Neural cell (in vitro differentiated cells): ENCODE data around the gene UBD. TPM values are rescaled to one million over a fixed set of nuclear protein-coding genes. Genes with fewer than 3 reads are reported as not detected.

Experiments
- H2AFZ ChIP-seq: fragments of 200-600, 300-800 bp; sonication (generic), shearing (Covaris generic); 2 replicates; pipeline ENCODE4 v1.6.0; 2014; ENCODE audit warnings: low read depth, mild to moderate bottlenecking, antibody characterized with exemption, low read length, moderate library complexity
- H3F3A ChIP-seq: fragments of 200-600 bp; shearing (Covaris generic); 2 replicates; pipeline ENCODE4 v1.6.1; 2016; ENCODE audit warnings: mild to moderate bottlenecking, moderate library complexity, mixed read lengths, antibody characterized with exemption, low read length; ENCODE audit not compliant: insufficient read depth, poor library complexity, severe bottlenecking
- H3K27ac ChIP-seq: fragments of 200-600, 300-800 bp; sonication (generic), shearing (Covaris generic); 2 replicates; pipeline ENCODE4 v1.5.1; 2014; ENCODE audit warnings: mild to moderate bottlenecking, low read length, moderate library complexity
- H3K27me3 ChIP-seq: fragments of 300-800, 200-600 bp; sonication (generic), shearing (Covaris generic); 2 replicates; pipeline ENCODE4 v1.6.0; 2014; ENCODE audit warnings: mild to moderate bottlenecking, low read depth, low read length, moderate library complexity; ENCODE audit not compliant: insufficient read depth
- H3K36me3 ChIP-seq: fragments of 300-800, 200-600 bp; sonication (generic), shearing (Covaris generic); 2 replicates; pipeline ENCODE4 v1.5.1; 2014; ENCODE audit warnings: mild to moderate bottlenecking, antibody characterized with exemption, low read length, moderate library complexity; ENCODE audit not compliant: insufficient read depth
- H3K4me2 ChIP-seq: fragments of 300-800, 200-600 bp; sonication (generic), shearing (Covaris generic); 2 replicates; pipeline ENCODE4 v1.6.0; 2014; ENCODE audit warnings: mild to moderate bottlenecking, low read length
- H3K4me3 ChIP-seq: fragments of 300-800, 200-600 bp; sonication (generic), shearing (Covaris generic); 2 replicates; pipeline ENCODE4 v1.5.1; 2014; ENCODE audit warnings: mild to moderate bottlenecking, low read length, moderate library complexity
- H3K79me2 ChIP-seq: fragments of 200-600 bp; shearing (Covaris generic); replicated peaks from 2 replicates; pipeline ENCODE4 v1.6.0; 2014; ENCODE audit warnings: mild to moderate bottlenecking, low read length, moderate library complexity; ENCODE audit not compliant: insufficient read depth
- H3K9ac ChIP-seq: fragments of 300-800, 200-600 bp; sonication (generic), shearing (Covaris generic); 2 replicates; pipeline ENCODE4 v1.6.1; 2016; ENCODE audit warnings: mild to moderate bottlenecking, low read length, mixed read lengths
- H3K9me2 ChIP-seq: fragments of 200-600 bp; shearing (Covaris generic); 2 replicates; pipeline ENCODE4 v1.6.1; 2016; ENCODE audit warnings: mild to moderate bottlenecking, low read length, mixed read lengths; ENCODE audit not compliant: insufficient read depth
- H3K9me3 ChIP-seq: fragments of 200-600, 300-800 bp; sonication (generic), shearing (Covaris generic); 2 replicates; pipeline ENCODE4 v1.6.1; 2016; ENCODE audit warnings: mild to moderate bottlenecking, mixed run types, low read length, moderate library complexity, mixed read lengths
- H4K20me1 ChIP-seq: fragments of 200-600 bp; shearing (Covaris generic); 2 replicates; pipeline ENCODE4 v1.6.1; 2016; ENCODE audit warnings: mild to moderate bottlenecking, mixed run types; ENCODE audit not compliant: insufficient read depth
- EP300 ChIP-seq: fragments of 450-650 bp; conservative IDR thresholded peaks from 2 replicates; pipeline ENCODE4 v1.6.1; 2014; ENCODE audit warnings: antibody characterized with exemption, mild to moderate bottlenecking, moderate library complexity; ENCODE audit not compliant: poor library complexity, severe bottlenecking
- EZH2 ChIP-seq: fragments of 200-600, 300-800 bp; shearing (Covaris generic), sonication (generic); IDR thresholded peaks from 2 replicates; pipeline ENCODE4 v1.6.1; 2014; ENCODE audit warnings: antibody characterized with exemption, low read length, borderline replicate concordance, mild to moderate bottlenecking; ENCODE audit not compliant: insufficient read depth, poor library complexity, severe bottlenecking
- MXI1 ChIP-seq: fragments of 450-650 bp; conservative IDR thresholded peaks from 2 replicates; pipeline ENCODE4 v1.6.1; 2014; ENCODE audit warnings: antibody characterized with exemption, mild to moderate bottlenecking; ENCODE audit not compliant: poor library complexity, severe bottlenecking
- POLR2AphosphoS5 ChIP-seq: IDR thresholded peaks from 2 replicates; pipeline ENCODE4 v1.6.1; 2012
- RAD21 ChIP-seq: fragments of 450-650 bp; conservative IDR thresholded peaks from 2 replicates; pipeline ENCODE4 v1.6.1; 2014; ENCODE audit warnings: antibody characterized with exemption, mild to moderate bottlenecking, moderate library complexity
- SMC3 ChIP-seq: fragments of 450-650 bp; conservative IDR thresholded peaks from 2 replicates; pipeline ENCODE4 v1.6.1; 2014; ENCODE audit warnings: antibody characterized with exemption, mild to moderate bottlenecking, moderate library complexity; ENCODE audit not compliant: poor library complexity
- TAF1 ChIP-seq: IDR thresholded peaks from 2 replicates; pipeline ENCODE4 v1.6.1; 2012; ENCODE audit warnings: low read depth
- polyA plus RNA-seq: library from polyadenylated mRNA; depleted of rRNA; stranded (reverse); fragments of >200 nt; gene quantifications from 2 replicates; pipeline ENCODE4 v1.2.3, GENCODE V29; 2014
- TF ChIP-seq, protein P1 (sequence below): fragments of 450-650 bp; IDR thresholded peaks from 2 replicates; pipeline ENCODE4 v1.5.1; 2014; ENCODE audit warnings: antibody characterized with exemption, mild to moderate bottlenecking, moderate library complexity; ENCODE audit not compliant: poor library complexity, severe bottlenecking
- TF ChIP-seq, protein P2 (sequence below): IDR thresholded peaks from 2 replicates; pipeline ENCODE4 v1.6.1; 2012; ENCODE audit warnings: borderline replicate concordance

Gene UBD
- polyA plus RNA-seq, 1 donor from 2014 or later, result not detected

DNA sequence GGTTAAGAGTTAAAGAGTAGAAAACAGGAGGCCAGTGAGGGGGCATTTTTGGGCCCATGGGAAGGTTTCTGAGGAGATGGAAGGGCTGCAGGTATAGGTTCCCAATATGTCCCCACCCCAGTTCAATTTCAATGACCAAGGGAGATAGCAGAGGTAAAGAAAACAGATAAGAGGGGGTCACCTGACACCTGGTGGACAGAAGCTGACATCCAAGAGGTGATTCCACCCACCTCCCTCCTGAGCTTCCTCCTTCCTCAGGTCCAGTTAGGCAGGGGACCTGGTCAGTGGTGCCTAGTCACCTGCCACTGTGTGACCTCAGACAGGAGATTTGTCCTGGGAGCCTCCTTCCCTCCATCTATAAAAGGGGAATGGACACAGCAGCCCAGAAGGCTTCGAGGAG lies 42.3 kb downstream of the UBD start:
- Histone ChIP-seq H3K4me3 (no peak overlapping the region), H3K79me2 (no peaks in the 10 kb centered on the region), H3K27me3 (no peaks in the 10 kb centered on the region), H3F3A (no peaks in the 10 kb centered on the region), H4K20me1 (no peaks in the 10 kb centered on the region), H3K9me2 (no peaks in the 10 kb centered on the region), H3K27ac (no peak overlapping the region), H3K9me3 (peaks cover 5% of the 10 kb centered on the region), H2AFZ (no peak overlapping the region), H3K4me2 (no peak overlapping the region), H3K36me3 (no peaks in the 10 kb centered on the region), H3K9ac (no peak overlapping the region)
- TF ChIP-seq RAD21 (no peak), EP300 (no peak)

DNA sequence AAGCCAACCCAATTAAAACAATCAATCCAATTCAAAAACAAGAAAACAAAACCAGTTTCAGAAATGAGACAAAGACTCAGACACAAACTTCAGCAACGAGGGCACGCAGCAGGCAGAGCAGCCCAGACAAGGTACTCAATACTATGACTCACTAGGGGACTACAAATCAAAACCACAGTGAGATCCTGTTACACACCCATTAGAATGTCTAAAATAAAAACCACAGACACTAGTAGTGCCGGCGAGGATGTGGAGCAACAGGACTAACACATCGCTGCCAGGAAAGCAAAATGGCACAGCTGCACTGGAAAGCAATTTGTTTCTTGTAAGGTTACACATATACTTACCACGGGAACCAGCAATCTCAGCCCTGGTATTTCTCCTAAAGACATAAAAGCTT lies 43.4 kb downstream of the UBD start:
- H3K9ac ChIP-seq, result no peak overlapping the region
- no peaks in the 10 kb centered on the region for H3K36me3 ChIP-seq
- no peaks in the 10 kb centered on the region for H4K20me1 ChIP-seq
- no peaks in the 10 kb centered on the region for H3K79me2 ChIP-seq
- H3K27ac ChIP-seq, result no peak overlapping the region
- no peaks in the 10 kb centered on the region for H3K27me3 ChIP-seq
- H2AFZ ChIP-seq, result no peak overlapping the region
- H3K4me2 ChIP-seq, result no peak overlapping the region
- no peak overlapping the region for H3K4me3 ChIP-seq
- H3K9me2 ChIP-seq, result no peaks in the 10 kb centered on the region
- H3F3A ChIP-seq, result no peaks in the 10 kb centered on the region
- TF ChIP-seq, protein P1, sequence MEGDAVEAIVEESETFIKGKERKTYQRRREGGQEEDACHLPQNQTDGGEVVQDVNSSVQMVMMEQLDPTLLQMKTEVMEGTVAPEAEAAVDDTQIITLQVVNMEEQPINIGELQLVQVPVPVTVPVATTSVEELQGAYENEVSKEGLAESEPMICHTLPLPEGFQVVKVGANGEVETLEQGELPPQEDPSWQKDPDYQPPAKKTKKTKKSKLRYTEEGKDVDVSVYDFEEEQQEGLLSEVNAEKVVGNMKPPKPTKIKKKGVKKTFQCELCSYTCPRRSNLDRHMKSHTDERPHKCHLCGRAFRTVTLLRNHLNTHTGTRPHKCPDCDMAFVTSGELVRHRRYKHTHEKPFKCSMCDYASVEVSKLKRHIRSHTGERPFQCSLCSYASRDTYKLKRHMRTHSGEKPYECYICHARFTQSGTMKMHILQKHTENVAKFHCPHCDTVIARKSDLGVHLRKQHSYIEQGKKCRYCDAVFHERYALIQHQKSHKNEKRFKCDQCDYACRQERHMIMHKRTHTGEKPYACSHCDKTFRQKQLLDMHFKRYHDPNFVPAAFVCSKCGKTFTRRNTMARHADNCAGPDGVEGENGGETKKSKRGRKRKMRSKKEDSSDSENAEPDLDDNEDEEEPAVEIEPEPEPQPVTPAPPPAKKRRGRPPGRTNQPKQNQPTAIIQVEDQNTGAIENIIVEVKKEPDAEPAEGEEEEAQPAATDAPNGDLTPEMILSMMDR, result no peak
- TF ChIP-seq EP300, result no peak
- TF ChIP-seq, protein P2, sequence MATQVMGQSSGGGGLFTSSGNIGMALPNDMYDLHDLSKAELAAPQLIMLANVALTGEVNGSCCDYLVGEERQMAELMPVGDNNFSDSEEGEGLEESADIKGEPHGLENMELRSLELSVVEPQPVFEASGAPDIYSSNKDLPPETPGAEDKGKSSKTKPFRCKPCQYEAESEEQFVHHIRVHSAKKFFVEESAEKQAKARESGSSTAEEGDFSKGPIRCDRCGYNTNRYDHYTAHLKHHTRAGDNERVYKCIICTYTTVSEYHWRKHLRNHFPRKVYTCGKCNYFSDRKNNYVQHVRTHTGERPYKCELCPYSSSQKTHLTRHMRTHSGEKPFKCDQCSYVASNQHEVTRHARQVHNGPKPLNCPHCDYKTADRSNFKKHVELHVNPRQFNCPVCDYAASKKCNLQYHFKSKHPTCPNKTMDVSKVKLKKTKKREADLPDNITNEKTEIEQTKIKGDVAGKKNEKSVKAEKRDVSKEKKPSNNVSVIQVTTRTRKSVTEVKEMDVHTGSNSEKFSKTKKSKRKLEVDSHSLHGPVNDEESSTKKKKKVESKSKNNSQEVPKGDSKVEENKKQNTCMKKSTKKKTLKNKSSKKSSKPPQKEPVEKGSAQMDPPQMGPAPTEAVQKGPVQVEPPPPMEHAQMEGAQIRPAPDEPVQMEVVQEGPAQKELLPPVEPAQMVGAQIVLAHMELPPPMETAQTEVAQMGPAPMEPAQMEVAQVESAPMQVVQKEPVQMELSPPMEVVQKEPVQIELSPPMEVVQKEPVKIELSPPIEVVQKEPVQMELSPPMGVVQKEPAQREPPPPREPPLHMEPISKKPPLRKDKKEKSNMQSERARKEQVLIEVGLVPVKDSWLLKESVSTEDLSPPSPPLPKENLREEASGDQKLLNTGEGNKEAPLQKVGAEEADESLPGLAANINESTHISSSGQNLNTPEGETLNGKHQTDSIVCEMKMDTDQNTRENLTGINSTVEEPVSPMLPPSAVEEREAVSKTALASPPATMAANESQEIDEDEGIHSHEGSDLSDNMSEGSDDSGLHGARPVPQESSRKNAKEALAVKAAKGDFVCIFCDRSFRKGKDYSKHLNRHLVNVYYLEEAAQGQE, result no peak
- H3K9me3 ChIP-seq, result peaks cover 5% of the 10 kb centered on the region

DNA sequence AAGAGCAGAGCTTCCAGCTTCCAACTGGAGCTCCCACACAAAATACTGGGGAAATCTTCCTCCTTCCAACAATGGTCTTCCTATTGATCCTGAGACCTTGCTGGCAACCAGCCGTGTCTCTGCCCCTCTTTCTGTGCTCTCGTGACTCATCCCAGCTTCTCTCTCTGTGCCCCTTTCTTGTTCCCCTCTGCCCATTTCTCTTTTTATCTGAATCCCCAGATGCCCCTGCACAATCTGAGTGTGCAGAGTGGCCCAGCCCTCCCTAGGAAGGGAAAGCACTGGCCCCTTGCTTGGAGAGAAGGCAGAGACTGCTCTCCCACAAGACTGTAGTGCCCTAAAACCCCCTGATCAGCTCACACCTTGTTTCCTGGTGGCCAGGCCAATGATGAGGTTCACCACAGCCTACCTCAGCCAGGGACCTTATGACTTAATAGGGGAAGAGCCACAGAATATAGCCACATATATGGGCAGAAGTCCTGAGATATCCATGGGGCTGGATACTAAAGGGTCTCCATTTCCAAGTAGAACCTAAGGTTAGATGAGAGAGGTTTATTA lies 48.7 kb downstream of the UBD start:
- Histone ChIP-seq H4K20me1 (no peaks in the 10 kb centered on the region), H3K36me3 (no peaks in the 10 kb centered on the region), H3K9ac (no peak overlapping the region), H2AFZ (no peak overlapping the region), H3K4me2 (no peak overlapping the region), H3K9me2 (no peaks in the 10 kb centered on the region), H3K9me3 (peaks cover under 1% of the 10 kb centered on the region), H3K27me3 (no peaks in the 10 kb centered on the region), H3K4me3 (no peak overlapping the region), H3K27ac (no peak overlapping the region), H3K79me2 (no peaks in the 10 kb centered on the region), H3F3A (no peaks in the 10 kb centered on the region)
- TF ChIP-seq SMC3 (no peak), RAD21 (no peak), POLR2AphosphoS5 (no peak), EZH2 (no peak), EP300 (no peak), TAF1 (no peak), MXI1 (no peak)
- TF ChIP-seq, protein P2, result no peak
- TF ChIP-seq, protein P1, result no peak
